Urothelium cell line (cell line): ENCODE results near the gene SUN2.
"Not testable (repeated sequence)": the region's sequence is repeated elsewhere in the genome, so short reads cannot be mapped to it uniquely, and the experiment has no call there.

ENCODE experiments used
- DNase-seq: peaks from one replicate; pipeline ENCODE4 v3.0.0; 2011; ENCODE audit warnings: low spot score, mixed read lengths
- FAIRE-seq: peaks from 2 replicates; lab custom pipeline; 2011; peaks lifted over from hg19 to GRCh38; lab: Jason Lieb, UNC

The SUN2 gene, protein sequence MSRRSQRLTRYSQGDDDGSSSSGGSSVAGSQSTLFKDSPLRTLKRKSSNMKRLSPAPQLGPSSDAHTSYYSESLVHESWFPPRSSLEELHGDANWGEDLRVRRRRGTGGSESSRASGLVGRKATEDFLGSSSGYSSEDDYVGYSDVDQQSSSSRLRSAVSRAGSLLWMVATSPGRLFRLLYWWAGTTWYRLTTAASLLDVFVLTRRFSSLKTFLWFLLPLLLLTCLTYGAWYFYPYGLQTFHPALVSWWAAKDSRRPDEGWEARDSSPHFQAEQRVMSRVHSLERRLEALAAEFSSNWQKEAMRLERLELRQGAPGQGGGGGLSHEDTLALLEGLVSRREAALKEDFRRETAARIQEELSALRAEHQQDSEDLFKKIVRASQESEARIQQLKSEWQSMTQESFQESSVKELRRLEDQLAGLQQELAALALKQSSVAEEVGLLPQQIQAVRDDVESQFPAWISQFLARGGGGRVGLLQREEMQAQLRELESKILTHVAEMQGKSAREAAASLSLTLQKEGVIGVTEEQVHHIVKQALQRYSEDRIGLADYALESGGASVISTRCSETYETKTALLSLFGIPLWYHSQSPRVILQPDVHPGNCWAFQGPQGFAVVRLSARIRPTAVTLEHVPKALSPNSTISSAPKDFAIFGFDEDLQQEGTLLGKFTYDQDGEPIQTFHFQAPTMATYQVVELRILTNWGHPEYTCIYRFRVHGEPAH

GRCh38 chr22:38755911-38756532 lies at the start of gene SUN2:
Gene SUN2, minus strand, starts transcription at chr22:38755998. Its CDS starts 3,370 bp downstream, at chr22:38752628.
- DNase-seq (peak; percentile 99), FAIRE-seq (peak; percentile 96)

DNA sequence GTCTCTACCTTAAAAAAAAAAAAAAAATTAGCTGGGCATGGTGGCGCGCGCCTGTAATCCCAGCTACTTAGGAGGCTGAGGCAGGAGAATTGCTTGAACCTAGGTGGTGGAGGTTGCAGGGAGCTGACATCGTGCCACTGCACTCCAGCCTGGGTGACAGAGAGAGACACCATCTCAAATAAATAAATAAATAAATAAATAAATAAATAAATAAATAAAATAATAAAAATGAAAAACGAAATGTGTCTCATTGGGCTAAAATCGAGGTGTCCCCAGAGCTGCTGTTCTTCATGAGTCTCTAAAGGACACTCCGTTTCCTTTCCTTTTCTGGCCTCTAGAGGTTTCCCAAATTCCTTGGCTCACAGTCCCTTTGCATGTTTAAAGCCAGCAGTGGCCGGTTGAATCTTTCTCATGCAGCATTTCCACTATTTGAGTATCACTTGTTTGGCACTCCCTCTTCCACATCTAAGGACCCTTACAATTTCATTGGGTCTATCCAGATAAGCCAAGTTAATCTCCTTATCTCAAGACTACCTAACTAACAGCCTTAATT lies 49.3 kb upstream of the SUN2 start:
- DNase-seq, FAIRE-seq: not testable (repeated sequence)

DNA sequence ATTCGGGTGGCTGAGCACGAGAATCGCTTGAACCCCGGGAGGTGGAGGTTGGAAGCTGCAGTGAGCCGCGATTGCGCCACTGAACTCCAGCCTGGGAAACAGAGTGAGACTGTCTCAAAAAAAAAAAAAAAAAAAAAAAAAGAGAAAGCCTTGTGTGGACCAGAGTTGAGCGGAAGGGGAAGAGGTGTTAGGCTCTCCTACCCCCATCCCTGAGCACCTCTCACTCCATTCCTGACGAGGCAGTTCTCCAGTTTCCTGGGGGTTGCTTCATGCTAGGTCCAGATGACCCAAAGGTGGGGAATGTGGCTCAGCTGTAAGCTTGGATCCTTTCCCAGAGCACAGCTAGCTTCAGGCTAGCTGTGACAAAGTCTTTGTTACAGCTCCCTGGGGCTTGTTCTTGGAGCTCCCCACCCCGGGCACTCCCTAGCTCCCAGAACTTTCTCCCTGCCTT lies 46.9 kb upstream of the SUN2 start:
- FAIRE-seq (no peak), DNase-seq (peak; percentile 94)

GRCh38 chr22:38799265-38800002 lies 43.6 kb upstream of the SUN2 start:
- DNase-seq (no peak), FAIRE-seq (peak; percentile 85)

DNA sequence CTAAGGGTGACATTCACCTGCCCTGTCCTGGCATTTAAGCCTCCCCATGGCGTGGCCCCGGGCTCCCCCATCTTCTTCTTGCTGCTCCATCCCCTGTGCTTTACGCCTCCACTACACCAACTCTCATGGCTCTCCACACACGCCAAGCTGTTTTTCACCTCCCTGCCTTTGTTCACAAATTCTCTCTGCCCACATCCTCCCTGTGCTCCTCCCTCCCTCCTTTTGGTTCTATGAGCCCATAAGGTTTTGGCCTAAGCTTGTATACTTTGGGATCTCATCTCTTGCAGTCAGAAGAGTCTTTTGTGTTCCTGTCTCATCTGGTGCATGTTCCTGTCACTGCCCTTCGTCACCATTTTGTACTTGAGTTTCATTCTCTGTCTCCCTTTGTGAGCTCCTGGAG lies 42.7 kb upstream of the SUN2 start:
- DNase-seq (no peak), FAIRE-seq (peak; percentile 75)

- FAIRE-seq (peak; percentile 70), DNase-seq (peak; percentile 56)
Measured at GRCh38 chr22:38796262-38796957, 40.6 kb upstream of the SUN2 start.

- DNase-seq (no peak), FAIRE-seq (no peak)
Measured at GRCh38 chr22:38795569-38795968, 39.8 kb upstream of the SUN2 start.

GRCh38 chr22:38793721-38794466 lies 38.1 kb upstream of the SUN2 start, which contains the start of gene DNAL4:
Gene DNAL4, minus strand, starts transcription at chr22:38794143. Its CDS starts 11,412 bp downstream, at chr22:38782731.
- FAIRE-seq (peak; percentile 83), DNase-seq (peak; percentile 98)

DNA sequence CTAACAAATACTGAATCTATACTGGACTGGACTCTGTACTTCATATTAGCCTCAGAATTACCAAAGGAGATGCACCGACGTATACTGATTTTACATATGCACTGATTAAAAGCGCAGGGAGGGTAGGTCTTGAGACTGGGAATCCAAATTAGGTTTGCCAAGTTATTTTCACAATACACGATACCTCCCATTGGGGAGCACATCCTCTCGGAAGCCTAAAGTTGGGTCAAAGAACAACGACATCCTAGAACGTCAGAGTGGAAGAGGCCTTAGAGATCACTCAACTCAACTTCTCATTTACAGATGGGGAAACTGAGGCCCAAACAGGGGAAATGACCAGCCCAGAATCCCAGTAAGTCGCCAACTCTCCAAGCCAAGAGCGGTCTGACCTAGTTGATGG lies 37.5 kb upstream of the SUN2 start:
- no peak for DNase-seq
- FAIRE-seq: no peak

GRCh38 chr22:38792833-38793232 lies 37.0 kb upstream of the SUN2 start:
- FAIRE-seq: peak; percentile 46

DNA sequence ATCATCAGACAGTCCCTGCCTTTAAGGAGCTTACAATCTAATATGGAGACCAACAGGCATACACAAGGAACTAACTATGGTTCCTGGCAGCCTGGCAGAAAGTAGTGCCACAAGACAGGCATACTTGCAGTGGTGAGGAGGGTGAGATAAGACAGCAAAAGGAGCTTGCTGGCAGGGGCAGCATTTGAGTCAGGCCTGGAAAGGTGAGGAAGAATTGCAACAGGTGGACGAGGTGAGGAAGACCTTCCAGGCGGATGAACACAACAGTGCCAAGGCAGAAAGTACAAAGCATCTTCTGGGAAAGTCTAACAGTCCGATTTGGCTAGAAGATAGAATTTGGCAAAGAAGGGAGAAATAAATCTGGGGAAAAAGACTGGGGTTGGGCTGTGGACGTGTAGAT lies 33.8 kb upstream of the SUN2 start:
- FAIRE-seq (no peak), DNase-seq (no peak)

More at GRCh38 chr22:38792833-38793232, 37.0 kb upstream of the SUN2 start:
- DNase-seq: no peak

- DNase-seq (no peak), FAIRE-seq (no peak)
Measured at GRCh38 chr22:38788846-38789245, 33.0 kb upstream of the SUN2 start.

DNA sequence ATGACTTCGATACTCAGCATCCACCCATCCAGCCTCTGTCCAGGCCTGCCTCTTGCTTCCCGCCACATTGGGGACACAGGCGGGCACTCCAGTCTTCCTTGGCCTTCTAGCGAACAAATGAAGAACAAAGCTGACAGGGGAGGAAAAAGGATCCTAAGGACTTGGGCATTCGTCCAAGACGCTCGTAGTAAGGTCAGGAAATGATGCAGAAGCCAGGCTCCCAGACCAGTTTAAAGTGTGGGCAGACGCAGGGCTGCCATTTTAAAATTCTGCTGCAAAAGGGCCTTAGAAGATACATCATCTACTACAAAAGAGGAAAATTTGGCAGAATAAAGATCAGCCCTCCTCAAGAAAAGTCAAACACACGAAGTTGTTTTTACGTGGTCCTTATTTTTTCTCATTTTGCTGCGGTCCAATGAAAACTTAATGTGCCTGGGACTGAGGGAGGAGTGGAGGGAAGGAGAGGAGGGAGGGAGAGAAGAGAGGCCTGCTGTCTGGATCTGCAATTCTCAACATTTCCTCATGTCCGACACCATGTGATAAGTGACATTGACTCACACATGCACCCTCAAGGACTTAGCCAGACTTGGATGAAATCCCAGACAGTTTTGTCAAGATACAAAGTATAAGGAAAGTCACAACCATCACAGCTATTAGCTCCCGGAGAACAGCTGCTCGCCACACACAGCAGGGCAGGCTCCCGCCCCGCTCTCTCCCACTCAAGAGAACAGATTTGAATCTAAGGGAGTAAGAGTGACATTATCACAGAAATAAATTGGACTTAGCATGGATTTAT lies 32.4 kb upstream of the SUN2 start:
- FAIRE-seq: no peak
- no peak for DNase-seq

DNA sequence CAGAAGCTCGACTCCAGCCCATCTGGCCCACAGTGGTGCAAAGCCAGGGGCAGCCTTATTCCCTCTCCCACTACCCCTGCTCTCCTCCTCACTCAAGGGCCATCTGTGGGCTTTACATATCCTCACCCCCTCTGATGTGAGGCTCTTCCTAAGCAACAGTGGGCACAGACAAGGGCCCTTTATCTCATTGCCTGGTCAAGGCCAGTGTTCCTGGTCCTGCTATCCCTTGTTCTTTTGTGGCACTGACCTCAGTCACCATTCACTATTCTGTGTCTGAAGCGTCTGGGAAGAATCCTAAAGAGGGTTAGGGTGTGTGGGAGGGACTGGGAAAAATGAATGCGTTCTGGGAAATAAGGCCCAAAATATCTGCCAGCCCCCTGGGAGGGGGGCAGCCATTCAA lies 30.8 kb upstream of the SUN2 start:
- DNase-seq: no peak
- FAIRE-seq: no peak

GRCh38 chr22:38784856-38785255 lies 29.1 kb upstream of the SUN2 start:
- no peak for FAIRE-seq
- no peak for DNase-seq

DNA sequence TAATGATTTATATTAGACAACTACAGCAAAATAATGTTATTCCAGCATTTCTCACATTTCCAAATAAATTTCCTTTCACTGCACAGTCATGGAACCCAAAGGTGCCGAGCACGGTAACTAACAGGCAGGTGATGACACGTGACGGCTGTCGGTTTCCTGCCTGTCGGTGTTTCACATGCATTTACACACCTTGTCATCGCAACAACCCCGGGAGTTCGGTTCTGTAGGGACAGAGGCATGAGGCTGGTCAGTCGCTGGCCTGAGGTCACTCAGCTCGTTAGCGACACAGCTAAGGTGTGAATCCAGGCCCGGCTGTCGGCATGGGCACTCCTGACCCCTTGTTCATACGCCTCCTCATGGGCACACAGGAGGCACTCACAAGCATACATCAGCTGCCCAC lies 28.2 kb upstream of the SUN2 start:
- DNase-seq: no peak
- no peak for FAIRE-seq

DNA sequence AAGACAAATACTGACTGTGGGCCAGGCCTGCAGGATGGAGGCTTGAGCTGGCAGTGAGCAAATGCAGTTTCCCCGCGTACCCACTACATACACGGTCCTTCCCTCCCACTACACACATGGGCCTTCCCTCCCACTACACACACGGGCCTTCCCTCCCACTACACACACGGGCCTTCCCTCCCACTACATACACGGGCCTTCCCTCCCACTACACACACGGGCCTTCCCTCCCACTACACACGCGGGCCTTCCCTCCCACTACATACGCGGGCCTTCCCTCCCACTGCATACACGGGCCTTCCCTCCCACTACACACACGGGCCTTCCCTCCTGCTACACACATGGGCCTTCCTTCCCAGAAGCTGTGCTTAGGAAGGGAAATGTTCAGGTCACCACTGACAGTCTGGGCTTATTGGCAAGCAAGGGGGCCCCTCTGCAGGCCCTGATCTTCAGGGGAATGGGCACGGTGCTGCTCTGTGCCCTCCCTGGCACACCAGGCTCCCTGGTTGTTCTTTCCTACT lies 27.4 kb upstream of the SUN2 start:
- DNase-seq (no peak), FAIRE-seq (peak; percentile 59)
